Measurements from ENCODE around the gene DCST1.

DCST1 gene

GRCh38 chr1:155026154-155026553, 7.5 kb upstream of the DCST1 start:
- TF ChIP-seq POLR2A (IDR thresholded peaks at IDR 0.05; ENCODE audit: extremely low read depth, insufficient read length) (no peak), MYC (IDR thresholded peaks at IDR 0.05; ENCODE audit: low read depth, low read length) (no peak), CTCF (IDR thresholded peaks at IDR 0.05; ENCODE audit: low read depth, low read length) (no peak), MAX (IDR thresholded peaks at IDR 0.05; ENCODE audit: low read depth, low read length) (no peak)
- DNase-seq (ENCODE audit: low read depth), result no peak
- no peak overlapping the region for H3K4me3 ChIP-seq (ENCODE audit: low read depth, low read length)

GRCh38 chr1:155026588-155026987, 7.0 kb upstream of the DCST1 start:
- DNase-seq (ENCODE audit: low read depth), result no peak
- TF ChIP-seq POLR2A (IDR thresholded peaks at IDR 0.05; ENCODE audit: extremely low read depth, insufficient read length), result no peak
- H3K4me3 ChIP-seq (ENCODE audit: low read depth, low read length), result no peak overlapping the region

- no peak for TF ChIP-seq POLR2A (IDR thresholded peaks at IDR 0.05; ENCODE audit: extremely low read depth, insufficient read length)
- no peak for TF ChIP-seq CTCF (IDR thresholded peaks at IDR 0.05; ENCODE audit: low read depth, low read length)
- TF ChIP-seq MYC (IDR thresholded peaks at IDR 0.05; ENCODE audit: low read depth, low read length), result no peak
- TF ChIP-seq MAX (IDR thresholded peaks at IDR 0.05; ENCODE audit: low read depth, low read length), result no peak
- no peak for DNase-seq (ENCODE audit: low read depth)
- H3K4me3 ChIP-seq (ENCODE audit: low read depth, low read length), result no peak overlapping the region
These were observed 3.9 kb upstream of the DCST1 start for GRCh38 chr1:155029513-155030242.

- DNase-seq (ENCODE audit: low read depth), result no peak
- TF ChIP-seq MAX (IDR thresholded peaks at IDR 0.05; ENCODE audit: low read depth, low read length) (no peak), CTCF (IDR thresholded peaks at IDR 0.05; ENCODE audit: low read depth, low read length) (no peak), POLR2A (IDR thresholded peaks at IDR 0.05; ENCODE audit: extremely low read depth, insufficient read length) (no peak), MYC (IDR thresholded peaks at IDR 0.05; ENCODE audit: low read depth, low read length) (no peak)
- H3K4me3 ChIP-seq (ENCODE audit: low read depth, low read length), result no peak overlapping the region
These were observed 3.3 kb upstream of the DCST1 start for GRCh38 chr1:155030243-155030795.

GRCh38 chr1:155030899-155031298, 2.7 kb upstream of the DCST1 start:
- TF ChIP-seq MYC (IDR thresholded peaks at IDR 0.05; ENCODE audit: low read depth, low read length) (no peak), MAX (IDR thresholded peaks at IDR 0.05; ENCODE audit: low read depth, low read length) (no peak)
- H3K4me3 ChIP-seq (ENCODE audit: low read depth, low read length), result no peak overlapping the region
- DNase-seq (ENCODE audit: low read depth), result no peak

GRCh38 chr1:155032886-155033285, 738 bp upstream of the DCST1 start:
- TF ChIP-seq POLR2A (IDR thresholded peaks at IDR 0.05; ENCODE audit: extremely low read depth, insufficient read length) (no peak), MYC (IDR thresholded peaks at IDR 0.05; ENCODE audit: low read depth, low read length) (no peak), CTCF (IDR thresholded peaks at IDR 0.05; ENCODE audit: low read depth, low read length) (no peak), MAX (IDR thresholded peaks at IDR 0.05; ENCODE audit: low read depth, low read length) (no peak)
- H3K4me3 ChIP-seq (ENCODE audit: low read depth, low read length), result no peak overlapping the region
- no peak for DNase-seq (ENCODE audit: low read depth)
